Iris pigment epithelial cell (primary cell): ENCODE data around the gene DDX1.
A peak's percentile ranks its signal among the peaks of the same experiment; 100 is the strongest.

Experiments used
- DNase-seq: peaks from one replicate; pipeline ENCODE4 v3.0.0-alpha.2; 2011; ENCODE audit warnings: low read depth

Gene DDX1

DNA sequence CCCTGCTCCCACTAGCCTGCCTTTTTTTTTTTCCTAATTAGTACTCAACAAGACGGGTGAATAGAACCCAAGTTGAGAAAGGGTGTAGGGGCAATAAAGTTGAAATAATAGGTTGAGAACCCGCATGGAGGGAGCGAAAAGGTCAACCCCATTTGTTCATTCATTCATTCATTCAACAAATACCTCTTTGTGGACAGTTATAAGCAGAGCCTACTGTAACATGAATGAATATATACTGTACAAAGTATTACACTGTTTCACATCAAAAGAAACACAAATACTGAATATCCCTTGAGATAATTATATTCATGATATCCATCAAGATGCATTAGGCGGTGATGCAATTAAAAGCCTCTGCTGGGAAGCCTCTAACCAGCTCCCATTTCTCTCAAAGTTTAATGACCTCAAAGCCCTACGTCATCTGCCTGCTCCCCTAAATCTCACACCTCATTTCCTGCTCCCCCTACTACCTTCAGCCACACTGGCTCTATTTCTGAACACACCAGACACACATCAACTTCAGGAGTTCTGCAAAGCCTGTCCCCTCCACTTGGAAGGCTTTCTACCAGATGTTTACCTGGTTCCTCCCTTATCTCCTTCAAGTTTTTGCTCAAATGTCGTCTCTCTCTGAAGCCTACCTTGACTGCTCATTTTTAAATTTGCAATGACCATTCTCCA is 29.2 kb upstream of the DDX1 start:
- DNase-seq, result no peak

- no peak for DNase-seq
Observed at GRCh38 chr2:15563227-15564100, 28.2 kb upstream of the DDX1 start.

- DNase-seq, result no peak
Observed at GRCh38 chr2:15565392-15565791, 26.3 kb upstream of the DDX1 start.

DNA sequence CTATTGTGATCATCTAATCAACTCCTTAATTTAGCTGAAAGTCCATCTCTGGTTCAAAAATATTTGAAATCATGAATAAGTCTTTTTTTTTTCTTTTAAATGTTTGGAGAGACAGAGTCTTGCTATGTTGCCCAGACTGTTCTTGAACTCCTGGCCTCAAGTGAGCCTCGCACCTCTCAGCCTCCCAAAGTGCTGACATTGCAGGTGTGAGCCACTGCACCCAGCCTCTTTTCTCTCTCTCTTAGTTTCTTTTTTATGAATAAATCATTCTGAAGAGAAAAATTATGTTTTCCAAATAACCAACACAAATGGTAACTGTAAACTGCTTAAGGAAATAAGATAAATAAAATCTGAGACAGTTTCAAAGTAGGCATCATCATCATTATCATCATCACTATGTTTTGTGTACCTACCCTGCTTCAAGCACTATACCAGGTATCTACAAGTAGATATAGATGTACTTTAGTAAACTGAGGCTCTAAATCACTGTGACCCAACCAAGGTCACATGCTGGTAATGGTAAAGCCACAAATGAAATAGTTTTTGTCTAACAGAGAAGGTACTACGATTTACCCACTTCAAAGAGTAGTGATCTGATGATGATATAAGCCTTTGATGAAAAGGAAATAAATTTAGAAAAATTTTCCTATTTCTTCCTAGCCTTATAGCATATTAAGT is 25.5 kb upstream of the DDX1 start:
- DNase-seq, result no peak

DNA sequence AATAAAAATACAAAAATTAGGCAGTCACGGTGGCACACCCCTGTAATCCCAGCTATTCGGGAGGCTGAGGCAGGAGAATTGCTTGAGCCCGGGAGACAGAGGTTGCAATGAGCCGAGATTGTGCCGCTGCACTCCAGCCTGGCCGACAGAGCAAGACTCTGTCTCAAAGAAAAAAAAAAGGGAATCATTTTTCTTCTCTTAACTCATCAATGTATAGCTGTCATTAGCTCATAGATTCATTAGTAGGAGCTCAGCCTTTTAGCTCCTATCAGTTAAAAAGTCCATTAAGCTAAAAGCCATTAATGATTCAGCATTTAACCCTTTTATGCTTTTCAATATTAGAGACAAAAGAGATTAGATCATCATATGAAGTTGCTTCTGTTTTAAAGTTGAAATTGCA is 24.8 kb upstream of the DDX1 start:
- no peak for DNase-seq

- no peak for DNase-seq
Observed at GRCh38 chr2:15568874-15569273, 22.8 kb upstream of the DDX1 start.

DNA sequence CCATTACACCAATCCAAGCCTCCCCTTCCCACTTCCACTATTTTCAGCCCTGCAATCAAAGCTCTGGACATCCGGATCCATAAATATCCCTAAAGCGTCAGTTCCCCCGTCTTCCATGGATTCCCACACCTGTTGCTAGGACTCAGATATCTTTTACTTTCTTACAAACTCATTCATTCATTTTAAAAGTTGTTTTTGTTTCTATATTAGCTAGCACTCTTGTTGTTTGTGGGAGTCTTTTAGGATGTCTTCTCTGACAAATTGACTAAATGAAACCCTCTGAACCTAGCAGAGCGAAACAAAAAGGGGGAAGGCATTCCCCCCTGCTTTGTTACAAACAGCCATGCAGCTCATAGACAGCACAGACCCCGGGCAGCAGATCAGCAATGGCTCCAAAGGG is 21.6 kb upstream of the DDX1 start:
- no peak for DNase-seq

DNA sequence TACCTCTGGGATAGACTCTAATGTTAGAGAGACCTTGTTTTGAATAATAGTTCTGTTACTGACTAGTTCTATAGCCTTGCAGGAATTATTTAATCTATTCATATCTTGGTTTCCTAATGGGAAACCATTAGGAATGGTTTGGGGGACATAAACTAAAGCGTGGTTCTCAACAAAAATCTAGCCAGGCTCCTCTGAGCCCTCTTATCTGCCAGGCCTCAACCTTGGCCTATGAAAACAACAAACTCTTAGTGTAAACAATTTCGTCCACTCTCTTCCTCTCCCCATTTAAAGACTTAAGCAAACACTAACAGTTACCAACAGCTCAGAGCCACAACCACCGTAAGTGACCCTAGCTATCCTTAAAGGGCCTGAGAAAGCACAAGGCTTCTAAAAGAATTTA is 19.9 kb upstream of the DDX1 start:
- DNase-seq, result no peak

- peak; percentile 81 for DNase-seq
Observed at GRCh38 chr2:15577071-15577735, 14.5 kb upstream of the DDX1 start.

- DNase-seq, result peak; percentile 17
Observed at GRCh38 chr2:15579641-15580040, 12.0 kb upstream of the DDX1 start.

- DNase-seq, result no peak
Observed at GRCh38 chr2:15580451-15580850, 11.2 kb upstream of the DDX1 start.

GRCh38 chr2:15582710-15583357 is 8.8 kb upstream of the DDX1 start:
- no peak for DNase-seq

GRCh38 chr2:15583826-15584225 is 7.8 kb upstream of the DDX1 start:
- no peak for DNase-seq

DNA sequence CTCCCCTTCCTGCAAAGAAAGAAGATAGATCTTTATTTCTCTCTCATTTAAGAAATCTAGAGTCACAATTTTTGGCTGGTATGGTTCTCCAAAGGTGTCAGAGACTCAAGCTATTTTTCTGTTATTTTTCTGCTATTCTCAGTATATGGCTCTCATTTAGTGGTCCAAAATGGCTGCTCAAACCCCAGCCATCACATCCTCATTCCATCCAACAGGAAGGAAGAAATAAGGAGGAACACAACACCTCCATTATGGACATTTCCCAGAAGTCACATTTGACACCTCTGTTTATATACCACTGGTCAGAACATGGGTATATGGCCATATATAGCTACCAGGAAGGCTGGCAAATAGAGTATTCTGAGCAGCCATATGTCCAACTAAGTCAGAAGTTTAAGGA is 7.4 kb upstream of the DDX1 start:
- DNase-seq, result no peak

DNA sequence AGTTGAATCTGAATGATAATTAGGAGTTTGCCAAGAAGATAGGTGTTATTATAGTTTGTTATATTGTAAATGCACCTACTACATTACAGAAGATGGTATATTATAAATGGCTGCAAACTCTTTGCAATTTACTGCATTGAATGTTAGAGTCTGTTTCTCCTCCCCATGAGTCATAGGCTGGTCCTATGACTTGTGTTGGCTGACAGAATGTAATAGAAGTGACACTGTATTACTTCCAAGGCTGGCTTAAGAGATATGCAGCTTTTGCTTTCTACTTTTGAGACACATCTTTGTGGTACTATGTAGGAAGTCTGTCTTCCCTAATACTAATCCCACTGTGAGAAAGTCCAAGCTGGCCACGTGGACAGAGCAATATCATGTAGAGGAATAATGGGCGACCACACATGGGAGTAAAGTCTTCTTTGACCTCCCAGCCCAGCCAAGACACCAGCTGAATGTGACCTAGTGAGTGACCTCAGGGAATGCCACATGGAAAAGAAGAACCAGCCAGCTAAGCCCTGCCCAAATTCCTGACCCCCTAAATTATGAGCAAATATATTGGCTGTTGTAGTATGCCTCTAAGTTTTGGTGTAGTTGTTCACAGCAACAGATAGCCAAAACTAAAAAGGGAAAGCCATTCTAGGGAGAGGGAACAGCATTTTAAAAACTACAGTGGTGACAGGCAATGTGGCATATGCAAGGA is 6.8 kb upstream of the DDX1 start:
- peak; percentile 36 for DNase-seq

DNA sequence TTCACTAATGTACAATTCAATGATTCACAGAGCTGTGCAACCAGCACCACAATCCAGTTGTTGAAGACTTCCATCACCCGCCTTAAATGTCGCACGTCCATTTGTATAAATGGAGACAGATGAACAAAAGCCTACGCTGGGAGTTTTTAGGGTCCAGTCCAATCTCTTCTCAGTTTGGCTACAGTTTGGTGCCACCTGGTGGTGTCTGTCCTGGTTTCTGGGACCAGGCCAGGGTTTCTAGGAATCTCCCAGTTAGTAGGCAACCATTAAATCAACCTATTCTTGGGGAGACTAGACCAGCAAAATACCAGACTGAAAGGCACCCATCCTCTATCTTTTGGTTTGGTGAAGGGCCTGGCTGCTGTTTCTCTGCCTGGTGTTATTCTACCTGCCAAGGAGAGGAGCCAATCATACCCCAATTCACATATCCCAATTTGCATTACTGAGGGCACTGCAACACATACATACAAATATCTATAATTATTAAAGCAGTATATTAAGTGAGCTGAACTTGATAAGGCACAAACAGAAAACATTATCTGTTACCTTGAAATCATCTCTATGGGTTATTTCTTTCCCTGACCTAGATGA is 3.2 kb upstream of the DDX1 start:
- peak; percentile 58 for DNase-seq

- DNase-seq, result no peak
Observed at GRCh38 chr2:15591373-15591691, 336 bp upstream of the DDX1 start.

DNA sequence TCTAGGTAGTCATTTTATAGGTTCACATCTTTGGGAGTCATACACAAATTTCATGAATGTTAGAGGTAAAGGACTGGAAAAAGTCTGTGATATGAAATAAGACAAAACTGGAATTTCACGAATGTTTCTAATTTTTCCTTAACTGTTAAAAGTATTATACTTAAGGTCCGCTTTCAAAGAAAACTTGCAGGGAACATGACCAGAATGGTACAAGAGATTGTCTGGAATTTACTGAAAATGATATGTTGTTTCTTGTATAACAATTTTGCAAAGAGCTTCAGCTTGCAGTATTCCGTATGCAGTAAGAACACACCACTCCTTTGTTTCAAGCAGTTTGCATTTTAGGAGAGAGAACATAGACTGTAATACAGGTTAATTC is 1.6 kb downstream of the DDX1 start:
- DNase-seq, result no peak

GRCh38 chr2:15594291-15595256 is 2.9 kb downstream of the DDX1 start:
- DNase-seq, result no peak

GRCh38 chr2:15595342-15595905 is 3.8 kb downstream of the DDX1 start:
- no peak for DNase-seq
